ENCODE results near the gene SLC38A7. TPM values are rescaled to one million over a fixed set of nuclear protein-coding genes. Genes with fewer than 3 reads are reported as not detected.

Gene SLC38A7
- total and polyA plus RNA-seq, 2 donors (not counting 3 experiments of a cell fraction or from before 2014, with no cell fraction given), result 33.2 to 44.4 TPM

DNA sequence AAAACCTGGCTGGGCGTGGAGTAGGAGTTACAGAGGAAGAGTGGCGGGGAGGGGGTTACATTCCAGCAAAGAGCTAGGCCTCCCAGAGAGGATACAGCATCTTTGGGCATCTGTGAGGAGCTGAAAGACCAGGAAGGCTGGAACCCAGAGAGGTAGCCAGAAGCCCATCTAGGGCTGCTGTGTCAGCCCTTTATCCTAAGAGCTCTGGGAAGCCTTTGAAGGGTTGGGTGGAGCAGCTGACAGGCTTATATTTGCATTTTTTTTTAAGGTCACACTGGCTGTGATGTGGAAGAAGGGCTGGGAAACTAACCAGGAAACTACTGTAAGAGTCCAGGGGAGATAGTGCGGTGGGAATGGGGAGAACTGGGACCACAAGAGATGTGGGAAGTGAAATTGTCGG is 48.1 kb downstream of the SLC38A7 start:
- ChIA-PET CTCF (interaction anchor here (1.0 to 1.5 kb wide), 3 partner anchors 25 to 120 kb away, joined by 3 to 6 read pairs (median 5); no protein-coding TSS in a partner anchor), POLR2A (no interaction called here)
- H3K4me2 ChIP-seq (ENCODE audit: insufficient read depth, low read length), result no peak overlapping the region
- H3K9me3 ChIP-seq (replicated peaks; ENCODE audit: control insufficient read depth, insufficient read depth, low read length), result no peaks in the 10 kb centered on the region
- no peak for DNase-seq (ENCODE audit: low read depth, low spot score)
- H3K27ac ChIP-seq (ENCODE audit: insufficient read depth, low read depth, low read length), result no peak overlapping the region
- intact Hi-C loops (cut with micrococcal nuclease), result loop anchor here (10.0 kb wide), 1 partner anchor 742 kb away; no protein-coding TSS in a partner anchor
- BruUV-seq (replicated peaks), result no TSS peak
- no peaks in the 10 kb centered on the region for H3K36me3 ChIP-seq (ENCODE audit: control insufficient read depth in 2 of 2, extremely low read depth in 1 of 2, insufficient read depth in 2 of 2, low read length in 2 of 2)
- no peak overlapping the region for H3K9ac ChIP-seq (replicated peaks; ENCODE audit: extremely low read depth, insufficient read depth, low read length)
- dilution Hi-C loops (cut with MboI; ENCODE audit: extremely low pct_ligation_motif_present, low sequenced_read_pairs), result no loop called here
- H3K4me3 ChIP-seq (replicated peaks in 1 of 3; ENCODE audit: insufficient read depth in 1 of 3, low read depth in 1 of 3, low read length in 3 of 3), result no peak overlapping the region
- H4K20me1 ChIP-seq (replicated peaks; ENCODE audit: control insufficient read depth, extremely low read depth, insufficient read depth, low read length), result no peaks in the 10 kb centered on the region
- no peak overlapping the region for H2AFZ ChIP-seq (ENCODE audit: low read depth, low read length)
- H3K27me3 ChIP-seq (ENCODE audit: control insufficient read depth in 2 of 2, insufficient read depth in 2 of 2, low read length in 2 of 2), result peaks cover 0 to 3% of the 10 kb centered on the region in 2 experiments
- H3K4me1 ChIP-seq (ENCODE audit: control insufficient read depth, extremely low read depth, insufficient read depth, low read length), result no peaks in the 10 kb centered on the region
- no peaks in the 10 kb centered on the region for H3K79me2 ChIP-seq (ENCODE audit: control insufficient read depth, insufficient read depth, low read length)
- no peak for TF ChIP-seq POLR2AphosphoS5 (IDR thresholded peaks at IDR 0.05; ENCODE audit: insufficient read depth, low read depth, low read length)
- TF ChIP-seq, protein P1, sequence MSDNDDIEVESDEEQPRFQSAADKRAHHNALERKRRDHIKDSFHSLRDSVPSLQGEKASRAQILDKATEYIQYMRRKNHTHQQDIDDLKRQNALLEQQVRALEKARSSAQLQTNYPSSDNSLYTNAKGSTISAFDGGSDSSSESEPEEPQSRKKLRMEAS (IDR thresholded peaks at IDR 0.05; ENCODE audit: insufficient read depth, insufficient read length), result no peak
- TF ChIP-seq JUN (IDR thresholded peaks at IDR 0.05; ENCODE audit: borderline replicate concordance, insufficient read depth, insufficient read length, low read depth), result no peak
- TF ChIP-seq EZH2 (IDR thresholded peaks at IDR 0.05; ENCODE audit: borderline replicate concordance, low read depth, low read length, severe bottlenecking), result no peak
- no peak for TF ChIP-seq FOS (IDR thresholded peaks at IDR 0.05; ENCODE audit: borderline replicate concordance, insufficient read depth, low read length)
- no peak for TF ChIP-seq GATA2 (IDR thresholded peaks at IDR 0.05; ENCODE audit: insufficient read depth, insufficient read length, low read depth, low read length)
- TF ChIP-seq, protein P2, sequence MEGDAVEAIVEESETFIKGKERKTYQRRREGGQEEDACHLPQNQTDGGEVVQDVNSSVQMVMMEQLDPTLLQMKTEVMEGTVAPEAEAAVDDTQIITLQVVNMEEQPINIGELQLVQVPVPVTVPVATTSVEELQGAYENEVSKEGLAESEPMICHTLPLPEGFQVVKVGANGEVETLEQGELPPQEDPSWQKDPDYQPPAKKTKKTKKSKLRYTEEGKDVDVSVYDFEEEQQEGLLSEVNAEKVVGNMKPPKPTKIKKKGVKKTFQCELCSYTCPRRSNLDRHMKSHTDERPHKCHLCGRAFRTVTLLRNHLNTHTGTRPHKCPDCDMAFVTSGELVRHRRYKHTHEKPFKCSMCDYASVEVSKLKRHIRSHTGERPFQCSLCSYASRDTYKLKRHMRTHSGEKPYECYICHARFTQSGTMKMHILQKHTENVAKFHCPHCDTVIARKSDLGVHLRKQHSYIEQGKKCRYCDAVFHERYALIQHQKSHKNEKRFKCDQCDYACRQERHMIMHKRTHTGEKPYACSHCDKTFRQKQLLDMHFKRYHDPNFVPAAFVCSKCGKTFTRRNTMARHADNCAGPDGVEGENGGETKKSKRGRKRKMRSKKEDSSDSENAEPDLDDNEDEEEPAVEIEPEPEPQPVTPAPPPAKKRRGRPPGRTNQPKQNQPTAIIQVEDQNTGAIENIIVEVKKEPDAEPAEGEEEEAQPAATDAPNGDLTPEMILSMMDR (IDR thresholded peaks at IDR 0.05; ENCODE audit: extremely low read depth in 1 of 2, insufficient read depth in 1 of 2, low read depth in 1 of 2, low read length in 2 of 2), result no peak
- no peak for TF ChIP-seq MYC (IDR thresholded peaks at IDR 0.05; ENCODE audit: low read depth, low read length)
- TF ChIP-seq POLR2A (IDR thresholded peaks at IDR 0.05; ENCODE audit: low read depth, low read length), result no peak
- no peaks in the 10 kb centered on the region for H3K9me1 ChIP-seq (replicated peaks; ENCODE audit: control insufficient read depth, extremely low read depth, insufficient read depth, low read length)
- no peak for FAIRE-seq

Data from endothelial cell of umbilical vein (primary cell).